NCI-H526 (cell line): ENCODE measurements around the gene ITPR1.
"Not testable (repeated sequence)": the region's sequence is repeated elsewhere in the genome, so short reads cannot be mapped to it uniquely, and the experiment has no call there.

Source experiments
- DNase-seq, 2 experiments: peaks; one replicate each; lab custom pipeline; 2025; lab: John Stamatoyannopoulos, UW

The ITPR1 gene

GRCh38 chr3:4493014-4493940 lies at the start of gene ITPR1:
Gene ITPR1 (plus strand): TSS chr3:4493348. CDS start chr3:4516492, 23,144 bp downstream.
- peak; percentile 95 to 98 for DNase-seq

- no peak for DNase-seq
Observed at GRCh38 chr3:4447295-4447999, 45.7 kb upstream of the ITPR1 start.

- DNase-seq, result no peak
Observed at GRCh38 chr3:4448187-4448586, 45.0 kb upstream of the ITPR1 start.

- no peak for DNase-seq
Observed at GRCh38 chr3:4449043-4449805, 43.9 kb upstream of the ITPR1 start.

GRCh38 chr3:4454142-4454541 lies 39.0 kb upstream of the ITPR1 start:
- peak in 1 of 2 experiments; percentile 4 for DNase-seq

- DNase-seq, result not testable (repeated sequence)
Observed at GRCh38 chr3:4456780-4457179, 36.4 kb upstream of the ITPR1 start.

- no peak for DNase-seq
Observed at GRCh38 chr3:4458961-4459360, 34.2 kb upstream of the ITPR1 start.

GRCh38 chr3:4460334-4460733 lies 32.8 kb upstream of the ITPR1 start:
- DNase-seq, result peak; percentile 73 to 77

GRCh38 chr3:4461468-4462090 lies 31.6 kb upstream of the ITPR1 start:
- no peak for DNase-seq

GRCh38 chr3:4462369-4463040 lies 30.6 kb upstream of the ITPR1 start:
- no peak for DNase-seq

- DNase-seq, result no peak
Observed at GRCh38 chr3:4464576-4464975, 28.6 kb upstream of the ITPR1 start.

- peak; percentile 55 to 85 for DNase-seq
Observed at GRCh38 chr3:4466741-4467521, 26.2 kb upstream of the ITPR1 start, which contains the start of gene SUMF1. Gene SUMF1 (minus strand): TSS chr3:4467269. CDS start chr3:4467245, 24 bp downstream.

GRCh38 chr3:4467522-4467867 lies 25.7 kb upstream of the ITPR1 start:
- DNase-seq, result no peak

GRCh38 chr3:4471907-4472306 lies 21.2 kb upstream of the ITPR1 start:
- no peak for DNase-seq

GRCh38 chr3:4472312-4472711 lies 20.8 kb upstream of the ITPR1 start:
- no peak for DNase-seq

- DNase-seq, result no peak
Observed at GRCh38 chr3:4472766-4473165, 20.4 kb upstream of the ITPR1 start.

GRCh38 chr3:4474683-4475490 lies 18.3 kb upstream of the ITPR1 start:
- DNase-seq, result no peak

GRCh38 chr3:4475804-4476203 lies 17.3 kb upstream of the ITPR1 start:
- DNase-seq, result no peak

GRCh38 chr3:4476496-4476895 lies 16.7 kb upstream of the ITPR1 start:
- no peak for DNase-seq

GRCh38 chr3:4478261-4478660 lies 14.9 kb upstream of the ITPR1 start:
- DNase-seq, result no peak
